GM12872 (cell line): ENCODE measurements around the gene GPHN.

ENCODE experiments used
- TF ChIP-seq, protein P1 (sequence below): IDR thresholded peaks from 3 replicates; pipeline ENCODE4 v1.5.1; 2011; ENCODE audit warnings: low read depth, mild to moderate bottlenecking, low read length, moderate library complexity; ENCODE audit not compliant: insufficient read depth

The GPHN gene

DNA sequence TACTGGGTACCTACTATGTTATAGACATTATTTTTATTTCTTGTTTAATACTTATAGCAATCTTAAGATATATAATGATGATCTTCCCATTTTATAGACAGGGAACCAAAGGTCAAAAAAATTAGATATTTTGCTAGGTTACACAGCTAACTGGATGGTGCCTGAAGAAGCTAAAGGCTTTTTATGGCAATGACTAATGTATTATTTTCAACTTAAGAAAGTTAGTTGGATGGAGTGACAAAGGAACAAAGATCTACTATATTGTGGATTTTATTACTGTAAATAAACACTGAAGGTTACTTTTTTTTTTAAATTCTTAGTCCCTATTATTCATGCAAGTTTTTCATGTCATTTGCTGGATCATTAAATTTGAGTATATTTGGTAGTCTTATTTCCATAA, 227.9 kb downstream of the GPHN start:
- TF ChIP-seq, protein P1, sequence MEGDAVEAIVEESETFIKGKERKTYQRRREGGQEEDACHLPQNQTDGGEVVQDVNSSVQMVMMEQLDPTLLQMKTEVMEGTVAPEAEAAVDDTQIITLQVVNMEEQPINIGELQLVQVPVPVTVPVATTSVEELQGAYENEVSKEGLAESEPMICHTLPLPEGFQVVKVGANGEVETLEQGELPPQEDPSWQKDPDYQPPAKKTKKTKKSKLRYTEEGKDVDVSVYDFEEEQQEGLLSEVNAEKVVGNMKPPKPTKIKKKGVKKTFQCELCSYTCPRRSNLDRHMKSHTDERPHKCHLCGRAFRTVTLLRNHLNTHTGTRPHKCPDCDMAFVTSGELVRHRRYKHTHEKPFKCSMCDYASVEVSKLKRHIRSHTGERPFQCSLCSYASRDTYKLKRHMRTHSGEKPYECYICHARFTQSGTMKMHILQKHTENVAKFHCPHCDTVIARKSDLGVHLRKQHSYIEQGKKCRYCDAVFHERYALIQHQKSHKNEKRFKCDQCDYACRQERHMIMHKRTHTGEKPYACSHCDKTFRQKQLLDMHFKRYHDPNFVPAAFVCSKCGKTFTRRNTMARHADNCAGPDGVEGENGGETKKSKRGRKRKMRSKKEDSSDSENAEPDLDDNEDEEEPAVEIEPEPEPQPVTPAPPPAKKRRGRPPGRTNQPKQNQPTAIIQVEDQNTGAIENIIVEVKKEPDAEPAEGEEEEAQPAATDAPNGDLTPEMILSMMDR, result no peak

DNA sequence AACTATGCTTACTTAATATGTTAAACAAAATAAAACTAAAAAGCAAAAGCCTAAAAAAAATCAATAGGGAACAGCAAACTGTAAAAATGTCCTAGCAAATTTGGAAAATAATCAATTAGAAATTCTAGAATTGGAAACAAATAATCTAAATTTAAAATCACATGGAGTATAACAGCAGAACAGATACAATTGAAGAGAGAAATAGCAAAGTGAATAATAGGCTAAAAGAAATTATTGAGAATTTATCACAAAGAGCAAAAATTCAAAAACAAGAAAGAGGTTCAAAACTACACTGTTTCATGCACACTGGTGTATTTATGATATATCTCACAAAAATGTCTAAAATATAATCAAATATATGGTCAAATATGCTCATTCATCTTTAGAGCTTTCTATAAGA, 231.9 kb downstream of the GPHN start:
- TF ChIP-seq, protein P1, result no peak

DNA sequence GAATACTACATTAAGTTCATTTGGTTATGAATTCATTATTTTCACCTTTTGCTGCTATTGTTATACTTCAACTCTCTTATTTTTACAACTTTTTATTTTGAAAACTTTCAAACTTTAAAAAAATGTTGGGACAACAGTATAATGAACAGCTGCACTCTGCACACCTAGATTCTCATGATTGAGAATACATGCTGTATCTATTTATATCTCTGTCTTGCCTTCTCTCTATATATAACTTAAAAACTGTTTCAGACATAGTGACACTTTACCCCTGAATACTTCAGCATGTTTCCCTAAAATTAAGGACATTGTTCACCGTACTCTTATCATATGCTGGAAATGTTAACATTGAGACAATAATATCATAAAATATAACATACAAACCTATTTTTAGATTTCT, 237.1 kb downstream of the GPHN start:
- TF ChIP-seq, protein P1, result no peak

DNA sequence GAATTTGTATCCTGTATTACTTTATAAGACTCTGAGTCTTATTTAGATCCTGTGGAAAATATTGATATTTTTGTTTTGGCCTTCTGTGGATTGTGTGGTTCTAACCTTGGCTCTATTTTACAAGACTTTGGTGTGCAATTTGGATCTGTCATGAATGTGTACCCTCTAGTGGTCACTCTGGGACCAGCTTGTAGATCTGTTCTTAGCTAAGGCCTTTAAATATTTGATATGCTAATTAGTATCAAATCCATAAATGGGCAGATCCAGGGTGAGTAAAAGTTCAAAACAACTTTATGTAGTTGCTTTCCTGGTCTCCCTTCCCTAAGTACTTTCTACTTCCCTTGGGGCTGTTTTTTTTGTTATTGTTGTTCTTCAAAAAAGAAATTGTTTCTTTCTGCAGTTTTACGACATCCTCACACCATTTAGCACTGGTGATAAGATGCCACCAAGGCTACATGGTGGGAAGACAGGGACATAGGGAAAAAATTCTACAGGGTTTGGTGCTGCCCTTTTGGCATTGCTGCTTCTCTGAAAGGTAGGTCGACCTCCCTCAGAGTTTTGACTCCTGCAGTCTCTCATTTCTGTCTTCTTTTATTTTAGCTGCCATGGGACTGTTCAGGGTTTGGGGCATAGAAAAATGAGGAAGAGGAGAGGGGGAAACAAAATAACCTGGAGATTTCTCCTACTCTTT, 238.5 kb downstream of the GPHN start:
- TF ChIP-seq, protein P1, result peak; percentile 60

DNA sequence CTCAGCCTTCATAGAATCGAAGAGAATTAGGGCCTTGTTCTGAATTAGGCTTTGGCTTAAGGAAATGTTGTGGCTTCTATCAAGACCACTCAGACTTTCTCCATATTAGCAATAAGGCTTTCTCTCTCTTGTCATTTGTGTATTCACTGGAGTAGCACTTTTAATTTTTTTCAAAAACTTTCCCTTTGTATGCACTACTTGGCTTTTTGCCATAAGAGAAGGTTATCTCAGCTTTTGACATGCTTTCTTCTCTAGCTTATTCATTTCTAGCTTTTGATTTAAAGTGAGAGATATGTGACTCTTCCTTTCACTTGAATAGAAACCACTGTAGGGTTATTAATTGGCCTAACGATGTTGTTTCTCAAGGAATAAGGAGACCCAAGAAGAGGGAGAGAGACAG, 244.2 kb downstream of the GPHN start:
- TF ChIP-seq, protein P1, result no peak

DNA sequence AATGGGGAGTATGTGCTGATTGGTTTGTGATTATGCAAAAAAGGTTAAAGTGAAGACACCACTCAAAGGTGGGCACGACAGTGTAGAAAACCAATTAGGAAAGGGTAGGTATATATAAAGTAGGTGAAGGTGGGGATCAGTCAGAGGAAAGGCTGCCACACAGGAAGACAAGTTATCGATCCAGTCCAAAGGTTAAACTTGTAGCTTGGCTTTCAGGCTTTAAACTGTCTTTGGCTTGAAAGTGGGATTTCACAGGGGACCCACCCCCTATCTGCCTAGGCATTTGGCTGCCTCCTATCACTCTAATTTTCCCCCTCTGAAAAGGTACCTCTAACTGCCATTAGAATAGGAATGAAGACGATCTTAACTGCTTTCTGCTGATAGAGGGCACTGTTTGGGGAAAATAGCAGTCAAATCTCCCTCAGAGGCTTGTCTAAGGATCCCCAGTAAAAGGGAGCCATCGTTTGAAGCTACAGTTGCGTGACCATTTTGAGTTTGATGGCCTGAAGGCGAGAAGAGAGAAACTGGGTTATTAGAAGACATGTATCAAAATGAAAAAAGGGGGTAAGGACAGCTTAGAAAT, 250.2 kb downstream of the GPHN start:
- TF ChIP-seq, protein P1, result no peak

DNA sequence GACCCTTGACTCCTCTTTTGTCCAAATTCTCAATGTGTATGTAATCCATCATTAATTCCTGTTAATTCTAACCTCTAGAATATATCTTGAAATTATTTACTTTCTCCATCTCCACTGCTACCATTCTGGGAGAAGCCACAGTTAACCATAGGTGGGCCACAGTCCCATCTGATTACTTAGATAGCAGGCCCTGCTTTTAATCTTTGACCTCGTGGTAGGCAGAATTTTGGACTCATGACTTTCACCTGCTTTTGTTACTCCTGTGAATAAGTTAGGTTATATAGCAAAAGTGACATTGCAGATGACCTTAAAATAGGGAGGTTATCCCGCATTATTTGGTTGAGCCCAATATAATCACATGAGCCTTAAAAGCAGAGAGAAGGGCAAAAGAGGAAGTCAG, 264.2 kb downstream of the GPHN start:
- TF ChIP-seq, protein P1, result no peak
